GM18511 (cell line): ENCODE measurements around the gene HTR2B.
"Not testable (repeated sequence)": the region's sequence is repeated elsewhere in the genome, so short reads cannot be mapped to it uniquely, and the experiment has no call there.

ENCODE experiments used
- ATAC-seq: cut with Tn5 transposase; IDR thresholded peaks from one replicate; pipeline ENCODE4 v1.9.1; 2021; ENCODE audit warnings: mild to moderate bottlenecking, moderate library complexity; ENCODE audit not compliant: unreplicated experiment

HTR2B gene

GRCh38 chr2:231124838-231125568 is at the start of gene HTR2B:
Gene HTR2B, minus strand, starts transcription at chr2:231125042. Its CDS starts 1,278 bp downstream, at chr2:231123764.
- ATAC-seq, result no peak

GRCh38 chr2:231174211-231174651 is 49.4 kb upstream of the HTR2B start:
- ATAC-seq, result no peak

GRCh38 chr2:231172025-231172424 is 47.2 kb upstream of the HTR2B start:
- no peak for ATAC-seq

- no peak for ATAC-seq
Measured at GRCh38 chr2:231170055-231170454, 45.2 kb upstream of the HTR2B start.

GRCh38 chr2:231169488-231169887 is 44.6 kb upstream of the HTR2B start:
- no peak for ATAC-seq

GRCh38 chr2:231168460-231169139 is 43.8 kb upstream of the HTR2B start:
- ATAC-seq, result no peak

- ATAC-seq, result no peak
Measured at GRCh38 chr2:231167745-231168459, 43.1 kb upstream of the HTR2B start.

- no peak for ATAC-seq
Measured at GRCh38 chr2:231163414-231164095, 38.7 kb upstream of the HTR2B start.

- ATAC-seq, result no peak
Measured at GRCh38 chr2:231163011-231163410, 38.2 kb upstream of the HTR2B start.

- no peak for ATAC-seq
Measured at GRCh38 chr2:231161877-231162329, 37.1 kb upstream of the HTR2B start.

GRCh38 chr2:231161252-231161839 is 36.5 kb upstream of the HTR2B start:
- ATAC-seq, result peak; percentile 69

GRCh38 chr2:231160701-231161100 is 35.9 kb upstream of the HTR2B start:
- ATAC-seq, result no peak

GRCh38 chr2:231159306-231159705 is 34.5 kb upstream of the HTR2B start:
- no peak for ATAC-seq

GRCh38 chr2:231152800-231153557 is 28.1 kb upstream of the HTR2B start:
- ATAC-seq, result no peak

- no peak for ATAC-seq
Measured at GRCh38 chr2:231146665-231147064, 21.8 kb upstream of the HTR2B start.

GRCh38 chr2:231144896-231145295 is 20.1 kb upstream of the HTR2B start:
- no peak for ATAC-seq

- not testable (repeated sequence) for ATAC-seq
Measured at GRCh38 chr2:231140808-231141207, 16.0 kb upstream of the HTR2B start.

GRCh38 chr2:231139796-231140195 is 15.0 kb upstream of the HTR2B start:
- ATAC-seq, result no peak

GRCh38 chr2:231138699-231139098 is 13.9 kb upstream of the HTR2B start:
- no peak for ATAC-seq
